Measurements from ENCODE around the gene CLCNKA.

The CLCNKA gene

DNA sequence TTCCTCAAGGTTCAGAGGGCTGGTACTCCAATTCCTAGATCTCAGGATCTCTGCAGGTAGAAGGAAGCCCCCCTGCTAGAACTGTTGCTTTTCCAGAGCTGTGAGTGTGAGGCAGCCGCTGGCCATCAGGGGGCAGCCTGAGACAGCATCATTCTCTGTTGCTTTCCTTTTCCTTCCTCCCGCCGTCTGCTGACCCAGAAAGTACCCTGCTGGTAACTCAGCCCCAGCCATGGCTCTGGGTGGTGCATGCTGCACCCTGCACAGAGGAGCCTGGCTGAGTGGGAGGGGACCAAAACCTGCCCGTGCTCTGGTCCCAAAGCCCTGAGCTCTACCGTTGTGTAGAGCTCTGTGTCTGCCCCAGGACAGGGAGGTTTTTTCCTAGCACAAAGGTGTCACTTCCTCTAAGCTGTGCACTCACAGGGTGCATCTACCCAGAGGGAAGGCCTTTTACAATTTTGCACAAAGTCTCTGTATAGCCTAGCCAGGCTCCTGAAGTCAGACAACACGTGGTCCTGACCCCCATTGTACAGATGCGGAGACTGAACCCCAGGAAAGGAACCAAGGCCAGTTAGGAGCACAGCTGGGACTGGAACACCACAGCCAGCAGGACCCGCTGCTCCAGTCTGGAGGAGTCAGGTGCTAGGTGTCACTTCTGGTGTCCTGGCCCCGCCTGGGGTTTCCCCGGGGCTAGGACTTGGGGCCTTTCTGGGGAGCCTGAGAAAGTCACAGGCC, 57.3 kb downstream of the CLCNKA start:
- DNase-seq (ENCODE audit: low read depth) = peak; percentile 56

DNA sequence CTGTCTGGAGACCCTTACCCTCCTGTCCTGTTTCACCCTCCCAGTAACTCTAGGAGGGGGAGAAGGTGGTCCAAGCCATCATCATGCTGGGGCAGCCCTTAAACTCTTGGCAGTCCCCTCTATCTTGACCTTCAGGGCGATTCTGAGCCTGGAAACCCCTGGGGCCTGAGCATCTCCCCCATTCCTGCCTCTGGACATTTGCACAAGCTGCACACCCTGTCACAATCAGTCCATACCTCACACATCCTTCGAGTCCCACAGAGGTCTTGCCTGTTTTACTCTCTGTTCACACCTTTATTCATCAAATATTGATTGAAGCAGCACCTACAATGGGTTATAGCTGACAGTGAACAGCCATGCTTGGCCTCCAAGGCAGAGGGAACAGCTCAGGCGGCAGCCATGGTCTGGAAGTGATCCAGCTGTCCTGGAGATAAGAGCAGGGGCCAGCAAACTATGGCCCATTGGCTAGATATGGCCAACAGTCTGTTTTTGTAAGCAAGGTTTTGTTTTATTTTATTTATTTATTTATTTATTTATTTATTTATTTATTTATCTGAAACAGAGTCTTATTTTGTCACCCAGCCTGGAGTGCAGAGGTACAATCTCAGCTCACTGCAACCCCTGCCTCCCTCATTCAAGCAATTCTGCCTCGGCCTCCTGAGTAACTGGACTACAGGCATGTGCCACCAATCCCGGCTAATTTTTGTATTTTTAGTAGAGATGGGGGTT, 58.8 kb downstream of the CLCNKA start:
- no peak for DNase-seq (ENCODE audit: low read depth)

DNA sequence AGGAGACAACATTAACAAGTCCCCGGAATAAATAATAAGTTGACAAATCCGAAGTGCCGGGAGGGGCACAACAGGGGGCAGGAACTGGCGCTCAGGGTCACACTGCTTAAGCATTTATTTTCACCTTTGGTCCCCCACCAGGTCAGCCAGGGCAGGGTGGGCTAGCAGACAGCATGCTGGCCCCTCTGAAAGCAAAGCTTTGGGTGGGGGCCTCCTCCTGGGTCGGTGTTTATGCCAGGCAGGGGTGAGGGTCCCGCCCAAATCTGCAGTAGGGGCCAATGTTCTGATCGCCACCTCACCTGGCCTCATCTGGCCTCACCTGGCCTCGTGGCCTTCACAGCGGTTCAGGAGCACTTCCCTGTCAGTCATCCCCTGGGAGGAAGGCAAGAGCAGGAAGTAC, 59.8 kb downstream of the CLCNKA start:
- no peak for DNase-seq (ENCODE audit: low read depth)

- peak; percentile 44 for DNase-seq (ENCODE audit: low read depth)
Observed at GRCh38 chr1:16082283-16083038, 60.6 kb downstream of the CLCNKA start.

DNA sequence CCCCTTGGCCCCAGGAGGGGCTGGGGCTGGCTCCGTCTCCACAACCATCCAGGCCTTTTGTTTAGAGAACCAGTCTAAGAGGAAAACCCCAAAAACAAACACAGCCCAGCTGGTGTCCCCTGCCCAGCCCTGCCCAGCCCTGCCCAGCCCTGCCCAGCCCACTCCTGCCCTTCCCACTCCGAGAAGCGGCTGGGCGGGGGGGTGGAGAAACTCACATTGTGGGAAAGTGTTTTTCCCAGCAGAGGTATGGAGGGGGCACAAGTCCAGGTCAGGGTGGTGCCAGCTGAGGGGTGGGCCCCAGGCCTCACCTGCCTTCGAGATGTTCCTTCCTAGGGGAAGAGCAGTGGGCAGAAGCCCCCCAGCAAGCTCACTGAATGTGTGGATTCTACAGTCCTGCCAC, 61.6 kb downstream of the CLCNKA start:
- no peak for DNase-seq (ENCODE audit: low read depth)

Data from amniotic epithelial cell (primary cell).